Esophagus muscularis mucosa (tissue), 4 donors: Measurements from ENCODE around the gene TMEM154.

Source experiments
- CTCF ChIP-seq, 3 experiments: fragments of 200-600 bp in 2 of 3; fragments of 450-650 bp in 1 of 3; sonication (generic) in 2 of 3; IDR thresholded peaks; one replicate each; pipeline ENCODE4 v1.5.1; 2017 to 2019; ENCODE audit warnings: antibody characterized with exemption in 3 of 3, mild to moderate bottlenecking in 2 of 3, moderate library complexity in 1 of 3
- EP300 ChIP-seq: sonication (generic); formaldehyde crosslinking; IDR thresholded peaks from one replicate; pipeline ENCODE4 v1.6.1; 2017; ENCODE audit warnings: antibody characterized with exemption
- POLR2A ChIP-seq: fragments of 450-650 bp; IDR thresholded peaks from one replicate; pipeline ENCODE4 v1.6.1; 2017; ENCODE audit warnings: antibody characterized with exemption, moderate library complexity, mild to moderate bottlenecking, low read depth
- POLR2AphosphoS5 ChIP-seq, 2 donors: sonication (generic); formaldehyde crosslinking; IDR thresholded peaks; one replicate each; pipeline ENCODE4 v1.6.1; 2017; ENCODE audit warnings: antibody characterized with exemption in 2 of 2

GRCh38 chr4:152680988-152681603, 1.3 kb upstream of the TMEM154 start:
- TF ChIP-seq POLR2A (no peak), EP300 (no peak), CTCF (IDR thresholded peaks at IDR 0.05) (no peak), POLR2AphosphoS5 (IDR thresholded peaks at IDR 0.05) (no peak)
